Kidney (tissue), 14 donors: Measurements from ENCODE around the gene FRRS1L. TPM values are rescaled to one million over a fixed set of nuclear protein-coding genes. Genes with fewer than 3 reads are reported as not detected.

ENCODE experiments used
- DNase-seq, 5 donors: peaks; one replicate each; pipeline ENCODE4 v3.0.0-alpha.2; 2013 to 2020
- FAIRE-seq: peaks from 2 replicates; lab custom pipeline; 2012; peaks lifted over from hg19 to GRCh38; lab: Jason Lieb, UNC
- H3K27ac ChIP-seq, 2 donors: one replicate each; pipeline ENCODE4 v1.7.0; 2013; ENCODE audit warnings: low read depth in 2 of 2, low read length in 2 of 2, inconsistent platforms in 1 of 2
- H3K27me3 ChIP-seq: one replicate; pipeline ENCODE4 v1.7.1; 2013; ENCODE audit warnings: low read length, inconsistent platforms; ENCODE audit not compliant: control insufficient read depth, insufficient read depth
- H3K36me3 ChIP-seq, 3 donors: one replicate each; pipeline versions ENCODE4 v1.7.0 to v1.7.1; 2013; ENCODE audit warnings: low read length in 3 of 3, control low read depth in 1 of 3, inconsistent platforms in 1 of 3; ENCODE audit not compliant: insufficient read depth in 3 of 3, control insufficient read depth in 2 of 3
- H3K4me1 ChIP-seq, 3 donors: one replicate each; pipeline versions ENCODE4 v1.7.0 to v1.7.1; 2013; ENCODE audit warnings: low read length in 3 of 3, inconsistent platforms in 1 of 3, low read depth in 1 of 3; ENCODE audit not compliant: control insufficient read depth in 2 of 3, insufficient read depth in 2 of 3
- H3K4me3 ChIP-seq, 3 donors: one replicate each; pipeline versions ENCODE4 v1.7.0 to v1.8.1; 2013; ENCODE audit warnings: low read length in 3 of 3, control low read depth in 1 of 3, inconsistent platforms in 1 of 3
- H3K9ac ChIP-seq, 3 donors: one replicate each; pipeline versions ENCODE4 v1.7.0 to v1.7.1; 2013; ENCODE audit warnings: low read length in 3 of 3, control low read depth in 1 of 3, inconsistent platforms in 1 of 3
- H3K9me3 ChIP-seq, 3 donors: one replicate each; pipeline versions ENCODE4 v1.7.0 to v1.7.1; 2013; ENCODE audit warnings: low read length in 3 of 3, control low read depth in 1 of 3, inconsistent platforms in 1 of 3; ENCODE audit not compliant: control insufficient read depth in 2 of 3, insufficient read depth in 1 of 3
- intact Hi-C: fragments of 100-400 bp; cut with DNase I; formaldehyde crosslinking; loops from one replicate; pipeline ENCODE4 v1.11.1; 2022
- polyA plus RNA-seq: library from polyadenylated mRNA; stranded (reverse); fragments of 350-450 nt; fragmentation: Illumina TruSeq; extraction: RNeasy Lipid Tissue Mini Kit (QIAGEN cat#74804); gene quantifications from one replicate; pipeline ENCODE4 v1.2.3, GENCODE V29; 2014; ENCODE audit warnings: low read depth, low replicate concordance; ENCODE audit not compliant: insufficient read depth
- total RNA-seq: library from RNA; stranded (reverse); fragmentation: NEBNext Ultra II Directional; extraction: Animal tissue kit (Norgen Biotek cat#: 25700); gene quantifications from one replicate; pipeline ENCODE4 v1.2.1, GENCODE V29; 2021
- TF ChIP-seq, protein P1 (sequence below): IDR thresholded peaks from 3 replicates; pipeline ENCODE4 v1.5.1; 2012; ENCODE audit warnings: mild to moderate bottlenecking, moderate library complexity, borderline replicate concordance; ENCODE audit not compliant: insufficient read depth; ENCODE audit errors: extremely low read depth
- donor health status: control.
- donor health status: control.
- donor health status: control.
- donor health status: control.
- donor health status: control.
- donor health status: DM: yes; HTN: yes; CAD: no.
- donor health status: Normal renal cell carcinoma (clear cell type).

FRRS1L gene
- total and polyA plus RNA-seq, 2 donors from 2014 or later: 0.06 TPM; not detected in 1

DNA sequence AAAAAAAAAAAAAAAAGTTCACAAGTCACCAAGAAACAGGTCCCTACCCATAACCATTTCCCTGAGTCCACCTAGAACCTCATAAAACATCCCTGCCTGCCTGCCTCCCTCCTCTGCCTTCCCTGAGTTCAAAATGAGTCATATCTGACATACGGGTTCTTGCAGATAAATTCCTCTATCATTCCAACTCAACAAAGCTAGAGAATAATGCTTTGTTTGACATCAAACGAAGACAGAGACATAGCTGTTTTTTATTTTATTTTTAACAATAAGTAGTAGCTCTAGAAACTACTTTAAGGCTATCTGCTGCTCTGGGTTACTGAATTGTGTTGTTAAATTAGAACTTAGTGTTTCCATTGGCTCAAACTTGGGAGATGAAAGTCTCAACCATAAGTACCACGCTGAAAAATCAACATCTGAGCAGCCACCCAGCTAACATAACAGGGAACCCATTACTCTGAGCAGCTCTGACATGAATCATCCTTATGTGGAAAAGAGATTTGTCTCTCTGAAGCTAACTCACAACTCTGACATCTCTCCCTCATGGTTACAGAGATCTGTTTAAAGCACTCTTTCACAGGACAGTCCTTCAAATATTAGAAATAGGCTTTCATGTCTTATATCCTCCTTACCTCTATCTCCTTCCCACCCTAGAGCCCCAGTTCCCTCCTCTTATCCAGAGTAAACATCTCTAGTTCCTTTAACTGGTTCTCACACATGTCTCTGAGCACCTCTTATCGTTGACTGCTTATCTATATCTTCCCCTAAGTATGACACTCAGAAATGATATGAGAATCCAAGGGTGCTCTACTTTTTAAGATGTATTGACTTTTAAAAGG, 59.4 kb downstream of the FRRS1L start:
- TF ChIP-seq, protein P1, sequence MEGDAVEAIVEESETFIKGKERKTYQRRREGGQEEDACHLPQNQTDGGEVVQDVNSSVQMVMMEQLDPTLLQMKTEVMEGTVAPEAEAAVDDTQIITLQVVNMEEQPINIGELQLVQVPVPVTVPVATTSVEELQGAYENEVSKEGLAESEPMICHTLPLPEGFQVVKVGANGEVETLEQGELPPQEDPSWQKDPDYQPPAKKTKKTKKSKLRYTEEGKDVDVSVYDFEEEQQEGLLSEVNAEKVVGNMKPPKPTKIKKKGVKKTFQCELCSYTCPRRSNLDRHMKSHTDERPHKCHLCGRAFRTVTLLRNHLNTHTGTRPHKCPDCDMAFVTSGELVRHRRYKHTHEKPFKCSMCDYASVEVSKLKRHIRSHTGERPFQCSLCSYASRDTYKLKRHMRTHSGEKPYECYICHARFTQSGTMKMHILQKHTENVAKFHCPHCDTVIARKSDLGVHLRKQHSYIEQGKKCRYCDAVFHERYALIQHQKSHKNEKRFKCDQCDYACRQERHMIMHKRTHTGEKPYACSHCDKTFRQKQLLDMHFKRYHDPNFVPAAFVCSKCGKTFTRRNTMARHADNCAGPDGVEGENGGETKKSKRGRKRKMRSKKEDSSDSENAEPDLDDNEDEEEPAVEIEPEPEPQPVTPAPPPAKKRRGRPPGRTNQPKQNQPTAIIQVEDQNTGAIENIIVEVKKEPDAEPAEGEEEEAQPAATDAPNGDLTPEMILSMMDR: no peak
- Histone ChIP-seq H3K9me3 (no peaks in the 10 kb centered on the region), H3K4me3 (no peak overlapping the region), H3K9ac (no peak overlapping the region), H3K27me3 (no peaks in the 10 kb centered on the region), H3K4me1 (peaks cover 0 to 28% (median 9%) of the 10 kb centered on the region in 3 donors), H3K27ac (peak overlapping the region in 1 of 2 donors; percentile 63), H3K36me3 (peaks cover 3 to 17% (median 4%) of the 10 kb centered on the region in 3 donors)
- FAIRE-seq (no peak), DNase-seq (no peak)
- intact Hi-C loops: no loop called here

DNA sequence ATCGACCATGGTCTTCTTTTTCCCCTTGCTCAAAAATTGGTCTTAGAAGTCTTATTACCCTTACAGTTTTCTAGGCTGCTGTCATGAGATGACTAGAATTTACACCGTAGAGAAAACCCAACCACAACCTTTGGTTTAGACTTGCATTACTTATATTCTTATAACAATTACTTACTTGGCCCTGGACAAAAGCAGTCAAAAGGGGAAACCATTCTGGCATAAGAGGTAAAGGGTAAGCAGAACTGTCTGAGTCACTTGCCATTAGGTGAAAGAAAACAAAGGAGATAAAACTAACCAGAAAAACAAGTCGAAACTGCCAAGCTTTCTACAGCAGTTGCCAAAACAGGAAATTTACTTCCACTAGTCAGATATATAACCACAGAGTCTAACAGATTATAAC, 65.2 kb downstream of the FRRS1L start:
- intact Hi-C loops: no loop called here
- Histone ChIP-seq H3K4me1 (peaks cover 2 to 26% (median 17%) of the 10 kb centered on the region in 3 donors), H3K9ac (no peak overlapping the region), H3K27ac (no peak overlapping the region), H3K4me3 (no peak overlapping the region), H3K36me3 (peaks cover 3 to 18% (median 4%) of the 10 kb centered on the region in 3 donors), H3K9me3 (no peaks in the 10 kb centered on the region), H3K27me3 (no peaks in the 10 kb centered on the region)
- TF ChIP-seq, protein P1: no peak
- FAIRE-seq (no peak), DNase-seq (no peak)

DNA sequence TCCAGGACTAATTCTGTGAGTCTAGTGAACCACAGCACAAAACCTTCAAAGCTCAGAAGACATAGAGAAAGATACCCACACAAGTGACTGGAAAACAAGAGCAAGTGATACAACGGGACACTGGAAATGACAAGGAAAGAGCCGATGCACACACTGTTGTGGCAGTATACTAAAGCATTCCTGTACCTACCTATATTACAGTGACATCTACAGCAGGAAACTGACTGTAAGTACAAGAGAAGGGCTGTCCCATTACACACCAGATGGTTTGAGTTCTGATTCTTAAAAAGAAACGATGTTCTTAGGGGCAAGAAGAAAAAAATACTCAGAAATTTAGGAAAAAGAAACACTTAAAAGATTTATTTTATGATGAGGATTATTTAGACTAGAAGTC, 65.8 kb downstream of the FRRS1L start:
- no peaks in the 10 kb centered on the region for H3K27me3 ChIP-seq
- H3K27ac ChIP-seq: no peak overlapping the region
- intact Hi-C loops: no loop called here
- H3K9ac ChIP-seq: no peak overlapping the region
- H3K4me3 ChIP-seq: no peak overlapping the region
- H3K4me1 ChIP-seq: peaks cover 2 to 26% (median 17%) of the 10 kb centered on the region in 3 donors
- DNase-seq (no peak), FAIRE-seq (no peak)
- no peaks in the 10 kb centered on the region for H3K9me3 ChIP-seq
- peaks cover 3 to 18% (median 4%) of the 10 kb centered on the region in 3 donors for H3K36me3 ChIP-seq
- TF ChIP-seq, protein P1: no peak
